Measurements from ENCODE around the gene GSTT2B.
"Not testable (repeated sequence)": the region's sequence is repeated elsewhere in the genome, so short reads cannot be mapped to it uniquely, and the experiment has no call there.

GRCh38 chr22:23977304-23977703 is 16.3 kb upstream of the GSTT2B start:
- TF ChIP-seq SPI1 (IDR thresholded peaks at IDR 0.05; ENCODE audit: low read depth, low read length); POLR2A (IDR thresholded peaks at IDR 0.05; ENCODE audit: low read depth, low read length); POLR2AphosphoS5 (IDR thresholded peaks at IDR 0.05; ENCODE audit: low read depth, low read length); TAF1 (IDR thresholded peaks at IDR 0.05; ENCODE audit: low read depth, low read length); PAX5 (IDR thresholded peaks at IDR 0.05; ENCODE audit: insufficient read depth, low read length, severe bottlenecking); POU2F2 (IDR thresholded peaks at IDR 0.05; ENCODE audit: low read depth, low read length): not testable (repeated sequence)
